ENCODE results near the gene GPR152.

- TF ChIP-seq, protein P1, sequence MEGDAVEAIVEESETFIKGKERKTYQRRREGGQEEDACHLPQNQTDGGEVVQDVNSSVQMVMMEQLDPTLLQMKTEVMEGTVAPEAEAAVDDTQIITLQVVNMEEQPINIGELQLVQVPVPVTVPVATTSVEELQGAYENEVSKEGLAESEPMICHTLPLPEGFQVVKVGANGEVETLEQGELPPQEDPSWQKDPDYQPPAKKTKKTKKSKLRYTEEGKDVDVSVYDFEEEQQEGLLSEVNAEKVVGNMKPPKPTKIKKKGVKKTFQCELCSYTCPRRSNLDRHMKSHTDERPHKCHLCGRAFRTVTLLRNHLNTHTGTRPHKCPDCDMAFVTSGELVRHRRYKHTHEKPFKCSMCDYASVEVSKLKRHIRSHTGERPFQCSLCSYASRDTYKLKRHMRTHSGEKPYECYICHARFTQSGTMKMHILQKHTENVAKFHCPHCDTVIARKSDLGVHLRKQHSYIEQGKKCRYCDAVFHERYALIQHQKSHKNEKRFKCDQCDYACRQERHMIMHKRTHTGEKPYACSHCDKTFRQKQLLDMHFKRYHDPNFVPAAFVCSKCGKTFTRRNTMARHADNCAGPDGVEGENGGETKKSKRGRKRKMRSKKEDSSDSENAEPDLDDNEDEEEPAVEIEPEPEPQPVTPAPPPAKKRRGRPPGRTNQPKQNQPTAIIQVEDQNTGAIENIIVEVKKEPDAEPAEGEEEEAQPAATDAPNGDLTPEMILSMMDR (conservative IDR thresholded peaks at IDR 0.05 in 1 of 2, IDR thresholded peaks at IDR 0.05 in 1 of 2; ENCODE audit: extremely low read depth in 1 of 2, insufficient read depth in 1 of 2, low read depth in 1 of 2, low read length in 2 of 2) = no peak
- no peak for TF ChIP-seq EZH2 (IDR thresholded peaks at IDR 0.05; ENCODE audit: borderline replicate concordance, low read length)
These were observed 20.9 kb downstream of the GPR152 start for GRCh38 chr11:67431346-67432249.
